ENCODE data around the gene METTL16.
"Not testable (repeated sequence)": the region's sequence is repeated elsewhere in the genome, so short reads cannot be mapped to it uniquely, and the experiment has no call there.

Gene METTL16

DNA sequence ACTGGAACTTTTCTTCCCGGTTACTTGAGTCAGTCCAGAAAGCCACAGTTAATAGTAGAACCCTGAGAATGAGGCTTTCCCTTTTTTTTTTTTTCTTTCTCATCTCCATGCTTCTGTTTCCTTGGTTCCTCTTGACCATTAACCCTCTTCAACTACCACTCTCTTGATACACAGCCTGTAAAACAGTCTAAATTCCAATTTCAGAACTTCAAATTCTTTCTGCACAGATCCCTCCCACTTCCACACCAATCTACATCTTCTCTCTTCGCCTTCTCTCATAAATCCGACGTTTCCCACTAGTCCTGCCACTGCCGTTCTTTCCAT, 588 bp downstream of the METTL16 start:
- TF ChIP-seq, protein P1, sequence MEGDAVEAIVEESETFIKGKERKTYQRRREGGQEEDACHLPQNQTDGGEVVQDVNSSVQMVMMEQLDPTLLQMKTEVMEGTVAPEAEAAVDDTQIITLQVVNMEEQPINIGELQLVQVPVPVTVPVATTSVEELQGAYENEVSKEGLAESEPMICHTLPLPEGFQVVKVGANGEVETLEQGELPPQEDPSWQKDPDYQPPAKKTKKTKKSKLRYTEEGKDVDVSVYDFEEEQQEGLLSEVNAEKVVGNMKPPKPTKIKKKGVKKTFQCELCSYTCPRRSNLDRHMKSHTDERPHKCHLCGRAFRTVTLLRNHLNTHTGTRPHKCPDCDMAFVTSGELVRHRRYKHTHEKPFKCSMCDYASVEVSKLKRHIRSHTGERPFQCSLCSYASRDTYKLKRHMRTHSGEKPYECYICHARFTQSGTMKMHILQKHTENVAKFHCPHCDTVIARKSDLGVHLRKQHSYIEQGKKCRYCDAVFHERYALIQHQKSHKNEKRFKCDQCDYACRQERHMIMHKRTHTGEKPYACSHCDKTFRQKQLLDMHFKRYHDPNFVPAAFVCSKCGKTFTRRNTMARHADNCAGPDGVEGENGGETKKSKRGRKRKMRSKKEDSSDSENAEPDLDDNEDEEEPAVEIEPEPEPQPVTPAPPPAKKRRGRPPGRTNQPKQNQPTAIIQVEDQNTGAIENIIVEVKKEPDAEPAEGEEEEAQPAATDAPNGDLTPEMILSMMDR (IDR thresholded peaks at IDR 0.05; ENCODE audit: low read depth, low read length): no peak
- no peak for DNase-seq (ENCODE audit: extremely low read depth, low read depth)

DNA sequence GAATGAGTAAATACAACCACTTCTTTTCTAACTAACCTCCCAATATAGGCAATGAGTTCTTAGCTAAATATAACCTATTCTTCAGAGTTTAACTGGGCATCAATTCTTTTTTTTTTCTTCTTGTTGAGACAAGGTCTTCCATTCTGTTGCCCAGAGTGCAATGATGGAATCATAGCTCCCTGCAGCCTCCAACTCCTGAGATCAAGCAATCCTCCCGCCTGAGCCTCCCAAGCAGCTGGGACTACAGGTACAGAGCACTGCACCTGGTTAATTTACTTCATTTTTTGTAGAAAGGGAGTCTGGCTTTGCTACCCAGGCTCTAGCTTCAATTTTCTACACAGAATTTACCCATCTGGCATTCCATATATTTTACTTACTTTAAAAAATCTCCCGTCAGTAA, 1.1 kb downstream of the METTL16 start:
- TF ChIP-seq, protein P1 (IDR thresholded peaks at IDR 0.05; ENCODE audit: low read depth, low read length): no peak
- DNase-seq (ENCODE audit: extremely low read depth, low read depth): no peak

DNA sequence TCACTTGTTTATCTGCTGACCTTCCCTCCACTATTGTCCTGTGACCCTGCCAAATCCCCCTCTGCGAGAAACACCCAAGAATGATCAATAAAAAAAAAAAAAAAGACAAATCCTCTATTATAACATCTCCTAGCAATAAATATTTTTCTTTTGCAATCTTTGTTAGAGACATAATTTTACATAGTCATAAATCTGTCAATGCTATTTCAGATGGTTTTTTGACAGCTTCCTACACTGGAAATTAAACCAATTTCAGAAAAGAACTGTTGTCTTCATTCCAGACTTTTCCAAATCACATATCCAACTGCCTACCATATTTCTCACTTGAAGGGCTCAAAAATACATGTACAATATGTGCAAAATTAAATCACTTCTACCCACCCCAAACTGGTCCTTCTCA, 3.7 kb downstream of the METTL16 start:
- TF ChIP-seq, protein P1 (IDR thresholded peaks at IDR 0.05; ENCODE audit: low read depth, low read length): no peak

DNA sequence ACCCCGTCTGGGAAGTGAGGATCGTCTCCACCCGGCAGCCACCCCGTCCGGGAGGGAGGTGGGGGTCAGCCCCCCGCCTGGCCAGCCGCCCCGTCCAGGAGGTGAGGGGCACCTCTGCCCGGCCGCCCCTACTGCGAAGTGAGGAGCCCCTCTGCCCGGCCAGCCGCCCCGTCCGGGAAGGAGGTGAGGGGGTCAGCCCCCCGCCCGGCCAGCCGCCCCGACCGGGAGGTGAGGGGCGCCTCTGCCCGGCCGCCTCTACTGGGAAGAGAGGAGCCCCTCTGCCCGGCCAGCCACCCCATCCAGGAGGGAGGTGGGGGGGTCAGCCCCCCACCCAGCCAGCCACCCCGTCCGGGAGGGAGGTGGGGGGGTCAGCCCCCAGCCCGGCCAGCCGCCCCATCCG, 4.7 kb downstream of the METTL16 start:
- not testable (repeated sequence) for DNase-seq (ENCODE audit: extremely low read depth, low read depth)

More for the DNA sequence above, 3.7 kb downstream of the METTL16 start:
- no peak for DNase-seq (ENCODE audit: extremely low read depth, low read depth)

DNA sequence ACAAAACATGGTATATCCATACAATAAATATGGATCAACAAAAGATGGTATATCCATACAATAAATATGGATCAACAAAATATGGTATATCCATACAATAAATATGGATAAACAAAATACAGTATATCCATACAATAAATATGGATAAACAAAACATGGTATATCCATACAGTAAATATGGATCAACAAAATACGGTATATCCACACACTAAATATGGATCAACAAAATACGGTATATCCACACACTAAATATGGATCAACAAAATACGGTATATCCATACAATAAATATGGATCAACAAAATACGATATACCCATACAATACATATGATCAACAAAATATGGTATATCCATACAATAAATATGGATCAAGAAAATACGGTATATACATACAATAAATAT, 8.1 kb downstream of the METTL16 start:
- no peak for DNase-seq (ENCODE audit: extremely low read depth, low read depth)
- TF ChIP-seq, protein P1 (IDR thresholded peaks at IDR 0.05; ENCODE audit: low read depth, low read length): no peak

DNA sequence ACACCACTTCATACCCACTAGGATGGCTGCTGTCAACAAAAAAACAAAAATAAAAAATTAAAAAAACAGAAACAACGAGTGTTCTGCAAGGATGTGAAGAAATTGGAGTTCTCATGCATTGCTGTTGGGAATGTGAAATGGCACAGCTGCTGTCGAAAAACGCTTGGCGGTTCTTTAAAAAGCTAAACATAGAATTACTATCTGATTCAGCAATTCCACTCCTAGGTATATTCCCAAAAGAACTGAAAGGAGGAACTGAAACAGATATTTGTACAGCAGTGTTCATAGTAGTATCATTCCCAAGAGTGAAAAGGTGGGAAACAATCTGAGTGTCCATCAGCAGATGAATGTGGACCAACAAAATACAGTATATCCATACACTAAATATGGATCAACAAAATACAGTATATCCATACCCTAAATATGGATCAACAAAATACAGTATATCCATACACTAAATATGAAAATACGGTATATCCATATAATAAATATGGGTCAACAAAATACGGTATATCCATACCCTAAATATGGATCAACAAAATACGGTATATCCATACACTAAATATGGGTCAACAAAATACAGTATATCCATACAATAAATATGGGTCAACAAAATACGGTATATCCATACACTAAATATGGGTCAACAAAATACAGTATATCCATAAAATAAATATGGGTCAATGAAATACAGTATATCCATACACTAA, 8.7 kb downstream of the METTL16 start:
- TF ChIP-seq, protein P1 (IDR thresholded peaks at IDR 0.05; ENCODE audit: low read depth, low read length): no peak
- DNase-seq (ENCODE audit: extremely low read depth, low read depth): no peak

DNA sequence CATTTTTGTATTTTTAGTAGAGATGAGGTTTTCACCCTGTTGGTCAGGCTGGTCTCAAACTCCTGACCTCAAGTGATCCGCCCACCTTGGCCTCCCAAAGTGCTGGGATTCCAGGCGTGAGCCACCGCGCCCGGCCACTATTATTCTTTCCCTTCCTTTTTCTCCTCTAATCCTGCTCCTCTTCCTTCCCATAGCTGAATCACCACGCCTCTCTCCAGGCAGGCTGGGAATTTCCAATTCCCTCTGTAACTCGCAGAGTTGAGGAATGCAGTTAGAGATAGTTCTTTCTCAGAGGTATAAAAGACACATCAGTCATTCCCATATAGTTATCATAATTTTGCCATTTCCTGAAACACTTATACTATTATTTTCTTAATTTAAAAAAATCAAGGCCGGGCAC, 11.2 kb downstream of the METTL16 start:
- TF ChIP-seq, protein P1 (IDR thresholded peaks at IDR 0.05; ENCODE audit: low read depth, low read length): no peak

DNA sequence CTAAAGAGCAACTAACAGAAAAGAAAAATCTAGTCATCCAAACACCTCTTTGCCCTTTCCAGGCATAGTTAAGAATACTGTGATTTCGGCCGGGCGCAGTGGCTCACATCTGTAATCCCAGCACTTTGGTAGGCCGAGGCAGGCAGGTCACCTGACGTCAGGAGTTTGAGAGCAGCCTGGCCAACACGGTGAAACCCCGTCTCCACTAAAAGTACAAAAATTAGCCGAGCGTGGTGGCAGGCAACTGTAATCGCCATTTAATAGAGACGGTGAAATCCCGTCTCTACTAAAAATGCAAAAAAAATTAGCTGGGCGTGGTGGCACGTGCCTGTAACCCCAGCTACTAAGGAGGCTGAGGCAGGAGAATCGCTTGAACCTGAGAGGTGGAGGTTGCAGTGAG, 22.4 kb downstream of the METTL16 start:
- DNase-seq (ENCODE audit: extremely low read depth, low read depth): not testable (repeated sequence)

More for the DNA sequence above, 11.2 kb downstream of the METTL16 start:
- DNase-seq (ENCODE audit: extremely low read depth, low read depth): no peak

All from AG09319 (cell line).